Astrocyte (in vitro differentiated cells and primary cell): Measurements from ENCODE around the gene STOM.

Experiments
- CTCF ChIP-seq: IDR thresholded peaks from 2 replicates; pipeline ENCODE4 v1.5.1; 2011; ENCODE audit warnings: low read depth, mild to moderate bottlenecking, inconsistent platforms, low read length, moderate library complexity; ENCODE audit not compliant: insufficient read depth
- EZH2 ChIP-seq: IDR thresholded peaks from 2 replicates; pipeline ENCODE4 v1.6.1; 2012; ENCODE audit warnings: mild to moderate bottlenecking, low read length, inconsistent platforms; ENCODE audit not compliant: insufficient read depth

GRCh38 chr9:121366611-121367192, 3.3 kb downstream of the STOM start:
- TF ChIP-seq CTCF (no peak), EZH2 (no peak)
